Nephron progenitor cell (in vitro differentiated cells): ENCODE data around the gene ANKRD53.

Experiments
- DNase-seq: peaks from one replicate; pipeline ENCODE4 v3.0.0; 2021
- H3K27ac Mint-ChIP-seq: 2 replicates; pipeline ENCODE4 v1.8.0; 2021; ENCODE audit warnings: mild to moderate bottlenecking, moderate library complexity, mixed read lengths
- H3K27me3 Mint-ChIP-seq: 2 replicates; pipeline ENCODE4 v1.8.0; 2021; ENCODE audit warnings: mild to moderate bottlenecking, low read depth, mixed read lengths; ENCODE audit not compliant: poor library complexity
- H3K36me3 Mint-ChIP-seq: 2 replicates; pipeline ENCODE4 v1.8.0; 2021; ENCODE audit warnings: low read depth, mixed read lengths
- H3K4me1 Mint-ChIP-seq: 2 replicates; pipeline ENCODE4 v1.8.0; 2021; ENCODE audit warnings: mixed read lengths
- H3K4me3 Mint-ChIP-seq: 2 replicates; pipeline ENCODE4 v1.8.0; 2021; ENCODE audit warnings: mild to moderate bottlenecking, moderate library complexity, mixed read lengths
- H3K9me3 Mint-ChIP-seq: 2 replicates; pipeline ENCODE4 v1.8.0; 2021; ENCODE audit warnings: mild to moderate bottlenecking, moderate library complexity, mixed read lengths
- CTCF ChIP-seq: fragments of 200-600 bp; sonication (generic); IDR thresholded peaks from 2 replicates; pipeline ENCODE4 v1.5.0; 2021; ENCODE audit warnings: antibody characterized with exemption

The ANKRD53 gene

GRCh38 chr2:70979626-70980025 lies 1.2 kb downstream of the ANKRD53 start:
- no peak for TF ChIP-seq CTCF
- peaks cover 5% of the 10 kb centered on the region for H3K36me3 Mint-ChIP-seq
- no peaks in the 10 kb centered on the region for H3K9me3 Mint-ChIP-seq
- H3K27me3 Mint-ChIP-seq: peaks cover 7% of the 10 kb centered on the region
- no peak for DNase-seq
- no peak overlapping the region for H3K27ac Mint-ChIP-seq
- peak overlapping the region; percentile 76 for H3K4me3 Mint-ChIP-seq
- H3K4me1 Mint-ChIP-seq: peaks cover 50% of the 10 kb centered on the region

GRCh38 chr2:70981421-70981820 lies 3.0 kb downstream of the ANKRD53 start:
- DNase-seq: no peak
- Mint-ChIP-seq H3K27ac (no peak overlapping the region), H3K9me3 (no peaks in the 10 kb centered on the region), H3K36me3 (peaks cover 8% of the 10 kb centered on the region), H3K27me3 (peaks cover 3% of the 10 kb centered on the region), H3K4me1 (peaks cover 36% of the 10 kb centered on the region), H3K4me3 (no peak overlapping the region)
- TF ChIP-seq CTCF: no peak

GRCh38 chr2:70981866-70982810 lies 3.7 kb downstream of the ANKRD53 start:
- no peak for TF ChIP-seq CTCF
- Mint-ChIP-seq H3K36me3 (peaks cover 13% of the 10 kb centered on the region), H3K27ac (no peak overlapping the region), H3K9me3 (no peaks in the 10 kb centered on the region), H3K4me1 (peaks cover 31% of the 10 kb centered on the region), H3K27me3 (peaks cover 3% of the 10 kb centered on the region), H3K4me3 (no peak overlapping the region)
- no peak for DNase-seq

- Mint-ChIP-seq H3K27ac (peak overlapping the region; percentile 7), H3K27me3 (peaks cover 9% of the 10 kb centered on the region), H3K4me1 (peaks cover 23% of the 10 kb centered on the region), H3K9me3 (no peaks in the 10 kb centered on the region), H3K4me3 (no peak overlapping the region), H3K36me3 (peaks cover 20% of the 10 kb centered on the region)
- no peak for DNase-seq
- no peak for TF ChIP-seq CTCF
Observed at GRCh38 chr2:70982971-70983370, 4.5 kb downstream of the ANKRD53 start.

GRCh38 chr2:70983506-70984227 lies 5.2 kb downstream of the ANKRD53 start:
- no peak for TF ChIP-seq CTCF
- H3K27ac Mint-ChIP-seq: peak overlapping the region; percentile 7
- peaks cover 19% of the 10 kb centered on the region for H3K4me1 Mint-ChIP-seq
- no peak overlapping the region for H3K4me3 Mint-ChIP-seq
- H3K27me3 Mint-ChIP-seq: peaks cover 9% of the 10 kb centered on the region
- H3K36me3 Mint-ChIP-seq: peaks cover 25% of the 10 kb centered on the region
- H3K9me3 Mint-ChIP-seq: no peaks in the 10 kb centered on the region
- no peak for DNase-seq
